A549 treated with CORT108297 at 1 μM for 4 hours (cell line): Measurements from ENCODE around the gene HHIPL1. TPM values are rescaled to one million over a fixed set of nuclear protein-coding genes. Genes with fewer than 3 reads are reported as not detected.

Experiments used
- total RNA-seq: library from RNA; stranded (reverse); fragments of 200-300 nt; extraction: Qiagen RNA extraction; gene quantifications from 5 replicates; pipeline ENCODE4 v1.2.3, GENCODE V29; 2022

The HHIPL1 gene
- total RNA-seq, result 0.14 to 0.34 TPM (median 0.22 TPM) in 5 replicates

GRCh38 chr14:99644723-99645544, at the start of gene HHIPL1:
Gene HHIPL1, plus strand, starts transcription at chr14:99645129. Its CDS starts 79 bp downstream, at chr14:99645208.

GRCh38 chr14:99603471-99604277, 41.3 kb upstream of the HHIPL1 start, which contains the start of gene CCDC85C:
Gene CCDC85C, minus strand, starts transcription at chr14:99604207. Its CDS starts 248 bp downstream, at chr14:99603959.

GRCh38 chr14:99683619-99684409, 38.9 kb downstream of the HHIPL1 start, which contains the start of gene CYP46A1:
Gene CYP46A1, plus strand, starts transcription at chr14:99684298. Its CDS starts 120 bp downstream, at chr14:99684418.

Other genes starting within 250 kb of the HHIPL1 start
- 43.7 to 56.4 TPM (median 48.1 TPM) in 5 replicates for gene SETD3, start 164.3 kb upstream of the HHIPL1 start, total RNA-seq
- 44.7 to 62.2 TPM (median 45.6 TPM) in 5 replicates for gene CCNK, start 163.7 kb upstream of the HHIPL1 start, total RNA-seq
- 31.6 to 42.6 TPM (median 39.9 TPM) in 5 replicates for gene CCDC85C, start 40.9 kb upstream of the HHIPL1 start, total RNA-seq
- gene CYP46A1, start 39.2 kb downstream of the HHIPL1 start, total RNA-seq, result 0.09 to 0.22 TPM (median 0.15 TPM) in 5 replicates
- gene EML1, start 148.3 kb downstream of the HHIPL1 start, total RNA-seq, result 38.0 to 44.9 TPM (median 43.2 TPM) in 5 replicates